A549 treated with DMSO at 1 μM for 4 hours (cell line): ENCODE results near the gene EIF4G3. TPM values are rescaled to one million over a fixed set of nuclear protein-coding genes. Genes with fewer than 3 reads are reported as not detected.

Experiments
- total RNA-seq: library from RNA; stranded (reverse); fragments of 200-300 nt; extraction: Qiagen RNA extraction; gene quantifications from 5 replicates; pipeline ENCODE4 v1.2.3, GENCODE V29; 2022; ENCODE audit warnings: low read depth

The EIF4G3 gene, protein sequence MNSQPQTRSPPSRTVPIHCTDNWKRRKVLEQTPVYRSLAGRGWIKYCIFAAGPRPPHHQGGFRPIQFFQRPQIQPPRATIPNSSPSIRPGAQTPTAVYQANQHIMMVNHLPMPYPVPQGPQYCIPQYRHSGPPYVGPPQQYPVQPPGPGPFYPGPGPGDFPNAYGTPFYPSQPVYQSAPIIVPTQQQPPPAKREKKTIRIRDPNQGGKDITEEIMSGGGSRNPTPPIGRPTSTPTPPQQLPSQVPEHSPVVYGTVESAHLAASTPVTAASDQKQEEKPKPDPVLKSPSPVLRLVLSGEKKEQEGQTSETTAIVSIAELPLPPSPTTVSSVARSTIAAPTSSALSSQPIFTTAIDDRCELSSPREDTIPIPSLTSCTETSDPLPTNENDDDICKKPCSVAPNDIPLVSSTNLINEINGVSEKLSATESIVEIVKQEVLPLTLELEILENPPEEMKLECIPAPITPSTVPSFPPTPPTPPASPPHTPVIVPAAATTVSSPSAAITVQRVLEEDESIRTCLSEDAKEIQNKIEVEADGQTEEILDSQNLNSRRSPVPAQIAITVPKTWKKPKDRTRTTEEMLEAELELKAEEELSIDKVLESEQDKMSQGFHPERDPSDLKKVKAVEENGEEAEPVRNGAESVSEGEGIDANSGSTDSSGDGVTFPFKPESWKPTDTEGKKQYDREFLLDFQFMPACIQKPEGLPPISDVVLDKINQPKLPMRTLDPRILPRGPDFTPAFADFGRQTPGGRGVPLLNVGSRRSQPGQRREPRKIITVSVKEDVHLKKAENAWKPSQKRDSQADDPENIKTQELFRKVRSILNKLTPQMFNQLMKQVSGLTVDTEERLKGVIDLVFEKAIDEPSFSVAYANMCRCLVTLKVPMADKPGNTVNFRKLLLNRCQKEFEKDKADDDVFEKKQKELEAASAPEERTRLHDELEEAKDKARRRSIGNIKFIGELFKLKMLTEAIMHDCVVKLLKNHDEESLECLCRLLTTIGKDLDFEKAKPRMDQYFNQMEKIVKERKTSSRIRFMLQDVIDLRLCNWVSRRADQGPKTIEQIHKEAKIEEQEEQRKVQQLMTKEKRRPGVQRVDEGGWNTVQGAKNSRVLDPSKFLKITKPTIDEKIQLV (N-terminal part only)
- 17.7 to 24.0 TPM (median 22.7 TPM) in 5 replicates for total RNA-seq

DNA sequence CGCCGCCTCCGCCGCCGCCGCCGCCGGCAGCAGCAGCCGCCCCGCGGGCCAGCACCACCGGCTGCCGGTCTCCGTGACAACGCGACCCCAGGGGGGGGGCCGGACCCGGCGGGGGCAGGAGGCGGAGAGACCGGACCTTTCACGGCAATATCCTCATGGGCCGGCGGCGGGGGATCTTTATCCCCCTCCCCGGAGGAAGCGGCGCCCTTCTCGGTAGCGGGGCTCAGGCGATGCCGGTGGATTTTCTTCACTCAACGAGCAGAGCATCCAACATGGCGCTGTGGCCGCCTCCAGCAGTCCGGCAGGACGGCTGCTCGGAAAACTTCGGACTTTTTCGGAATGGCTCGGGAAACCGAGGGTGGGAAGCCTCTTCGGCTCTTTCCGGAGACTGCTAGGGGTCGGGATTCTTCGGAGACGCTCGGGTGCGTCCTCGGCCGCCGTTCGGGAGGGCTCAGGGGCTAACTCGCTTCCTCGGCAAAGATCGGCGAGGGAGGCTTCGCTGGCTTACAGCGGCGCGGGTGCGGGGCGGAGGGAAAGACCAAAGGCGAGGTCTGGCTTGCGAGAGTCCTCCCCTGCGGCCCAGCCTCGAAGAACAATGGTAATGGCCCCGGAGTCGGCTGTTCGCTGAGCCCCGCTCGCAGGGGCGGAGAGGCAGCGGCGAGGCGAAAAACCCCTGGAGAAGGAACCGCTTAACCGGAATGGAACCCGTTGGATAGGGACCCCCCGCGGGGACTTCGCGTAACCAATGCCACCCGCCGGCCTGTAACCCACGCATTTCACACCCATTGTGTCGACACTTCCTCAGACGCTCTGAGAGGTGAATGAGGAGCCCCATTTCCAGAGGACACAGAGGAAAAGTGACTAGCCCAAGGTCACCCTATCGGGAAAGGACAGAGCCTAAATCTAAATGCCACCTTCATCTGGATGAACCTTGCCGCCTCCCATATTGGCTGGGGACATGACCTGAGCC, at the start of gene EIF4G3:
TSS of gene EIF4G3 (minus strand) at position 312 of the 970 bp plus-strand sequence. CDS start 174,155 bp downstream, outside the sequence.

DNA sequence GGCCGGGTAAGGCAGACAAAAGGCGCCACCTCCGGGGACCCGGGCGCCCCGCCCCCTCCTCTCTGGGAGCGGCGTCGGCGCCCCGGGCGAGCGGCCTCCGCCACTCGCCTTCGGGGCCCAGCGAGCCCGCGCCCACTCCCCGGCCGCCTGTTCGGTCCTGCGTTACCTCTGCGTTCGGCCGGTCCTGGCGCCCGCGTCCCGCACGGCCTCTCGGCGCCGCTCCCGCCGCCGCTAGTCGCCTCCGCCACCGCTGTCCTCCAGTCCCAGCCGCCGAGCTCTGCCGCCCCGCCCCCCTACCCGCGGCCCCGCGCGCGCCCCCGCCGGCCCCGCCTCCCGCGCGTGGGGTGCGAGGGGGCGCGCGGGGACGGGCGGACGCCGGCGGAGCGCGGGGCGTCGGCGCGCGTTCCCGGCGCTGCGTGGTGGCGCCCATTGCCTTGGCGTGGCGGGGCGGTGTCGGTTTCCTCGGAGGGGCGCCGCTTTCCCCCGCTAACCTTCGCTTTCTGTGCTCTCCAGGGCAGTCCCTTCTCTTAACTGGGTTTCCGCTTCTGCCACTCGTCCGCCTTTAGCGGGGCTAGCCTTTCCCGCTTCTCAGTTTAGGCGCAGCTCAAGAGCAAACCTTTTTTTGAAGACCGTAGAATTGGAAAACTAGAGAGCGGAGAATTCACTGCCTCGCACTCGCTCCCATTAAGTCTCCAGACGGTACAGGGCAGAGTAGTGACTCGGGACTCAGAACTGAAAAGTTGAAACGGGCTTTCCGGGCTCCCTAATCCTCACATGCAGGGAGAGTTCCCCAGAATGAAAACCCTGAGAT, 389.5 kb downstream of the EIF4G3 start, which contains the start of gene HP1BP3:
TSS of gene HP1BP3 (minus strand) at position 279 of the 811 bp plus-strand sequence. CDS start 6,867 bp downstream, outside the sequence.

Other genes starting within 250 kb of the EIF4G3 start
- 55.6 to 68.4 TPM (median 62.5 TPM) in 5 replicates for gene ECE1, start 113.6 kb upstream of the EIF4G3 start, total RNA-seq